HUES6 (cell line): ENCODE results near the gene FREM1.

Experiments
- H3K27ac ChIP-seq: 2 replicates; pipeline ENCODE4 v1.7.0; 2013; ENCODE audit warnings: low read depth, mild to moderate bottlenecking, low read length, inconsistent platforms
- H3K27me3 ChIP-seq: 2 replicates; pipeline ENCODE4 v1.6.1; 2013; ENCODE audit warnings: low read length; ENCODE audit not compliant: control insufficient read depth, insufficient read depth
- H3K36me3 ChIP-seq: 2 replicates; pipeline ENCODE4 v1.6.1; 2013; ENCODE audit warnings: low read length; ENCODE audit not compliant: control insufficient read depth, insufficient read depth
- H3K4me1 ChIP-seq: 2 replicates; pipeline ENCODE4 v1.6.1; 2013; ENCODE audit warnings: low read length; ENCODE audit not compliant: control insufficient read depth, insufficient read depth
- H3K4me3 ChIP-seq: 2 replicates; pipeline ENCODE4 v1.5.1; 2013; ENCODE audit warnings: low read depth, low read length
- H3K9ac ChIP-seq: one replicate; pipeline ENCODE4 v1.6.1; 2013; ENCODE audit warnings: mild to moderate bottlenecking, low read length
- H3K9me3 ChIP-seq: 2 replicates; pipeline ENCODE4 v1.6.1; 2013; ENCODE audit warnings: low read depth, low read length; ENCODE audit not compliant: control insufficient read depth, insufficient read depth

The FREM1 gene

DNA sequence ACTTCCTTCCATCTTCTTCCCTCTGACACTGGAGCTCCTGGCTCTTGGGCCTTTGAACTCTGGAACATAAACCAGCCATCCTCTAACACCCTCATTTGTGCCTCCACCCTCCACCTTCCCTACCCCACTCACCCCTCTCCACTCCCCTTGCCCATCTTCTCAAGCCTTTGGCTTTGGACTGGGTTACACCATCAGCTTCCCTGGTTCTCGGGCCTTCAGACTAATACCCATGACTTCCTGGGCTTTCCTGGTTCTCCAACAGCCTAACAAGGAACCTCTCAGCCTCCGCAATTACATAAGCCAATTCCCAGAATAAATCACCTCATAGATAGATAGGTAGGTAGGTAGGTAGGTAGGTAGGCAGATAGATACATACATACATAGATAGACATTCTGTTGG lies 67.1 kb downstream of the FREM1 start:
- no peak overlapping the region for H3K9ac ChIP-seq
- no peaks in the 10 kb centered on the region; the same call in 1 of the 2 replicates for H3K36me3 ChIP-seq

DNA sequence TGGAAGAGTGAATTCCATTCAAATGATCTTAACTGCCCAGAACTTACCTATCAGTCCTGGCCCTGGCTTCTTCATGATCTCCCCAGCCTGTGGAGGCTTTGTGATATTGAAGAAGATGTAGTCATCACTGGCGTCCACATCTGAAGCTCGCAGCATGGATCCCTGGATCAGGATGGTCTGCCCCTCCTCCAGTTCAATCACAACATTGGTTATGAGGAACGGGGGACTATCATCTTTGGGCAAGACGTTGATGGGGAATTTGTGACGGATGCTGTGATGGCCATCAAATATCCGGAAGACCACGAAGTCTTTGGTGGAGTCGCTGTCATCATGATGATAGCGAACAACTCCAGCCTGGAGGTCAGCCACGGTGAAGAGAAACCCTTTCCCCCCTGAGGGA lies 68.0 kb downstream of the FREM1 start:
- no peaks in the 10 kb centered on the region for H3K4me1 ChIP-seq
- no peak overlapping the region for H3K9ac ChIP-seq
- H3K36me3 ChIP-seq, result no peaks in the 10 kb centered on the region; the same call in 1 of the 2 replicates
- no peak overlapping the region for H3K4me3 ChIP-seq
- H3K27ac ChIP-seq, result no peak overlapping the region
- no peaks in the 10 kb centered on the region for H3K9me3 ChIP-seq
- H3K27me3 ChIP-seq, result no peaks in the 10 kb centered on the region

More for the DNA sequence above, 67.1 kb downstream of the FREM1 start:
- H3K9me3 ChIP-seq, result no peaks in the 10 kb centered on the region
- no peak overlapping the region for H3K27ac ChIP-seq
- H3K4me1 ChIP-seq, result no peaks in the 10 kb centered on the region
- no peaks in the 10 kb centered on the region for H3K27me3 ChIP-seq
- no peak overlapping the region for H3K4me3 ChIP-seq

DNA sequence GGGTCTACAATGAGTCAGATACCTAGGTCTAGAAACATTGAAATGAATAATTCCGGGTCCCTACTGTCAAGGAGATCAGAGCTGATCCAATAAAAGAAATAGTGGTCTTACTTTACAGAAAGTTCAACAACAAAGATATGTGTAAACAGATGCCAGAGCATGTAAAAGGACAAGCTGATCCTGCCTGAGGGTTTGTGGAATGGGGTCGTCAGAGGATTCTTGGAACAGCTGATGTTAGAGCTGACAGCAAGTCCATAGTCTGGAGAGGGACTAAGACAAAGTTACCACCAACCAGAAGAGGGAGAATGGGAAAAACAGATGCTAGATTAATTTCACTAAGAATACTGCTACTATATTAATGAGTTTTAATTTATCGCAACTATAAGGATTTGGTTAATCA lies 71.5 kb downstream of the FREM1 start:
- Histone ChIP-seq H3K9me3 (no peaks in the 10 kb centered on the region), H3K36me3 (no peaks in the 10 kb centered on the region; the same call in 1 of the 2 replicates), H3K9ac (no peak overlapping the region), H3K27ac (no peak overlapping the region), H3K4me3 (no peak overlapping the region), H3K27me3 (no peaks in the 10 kb centered on the region), H3K4me1 (no peaks in the 10 kb centered on the region)

DNA sequence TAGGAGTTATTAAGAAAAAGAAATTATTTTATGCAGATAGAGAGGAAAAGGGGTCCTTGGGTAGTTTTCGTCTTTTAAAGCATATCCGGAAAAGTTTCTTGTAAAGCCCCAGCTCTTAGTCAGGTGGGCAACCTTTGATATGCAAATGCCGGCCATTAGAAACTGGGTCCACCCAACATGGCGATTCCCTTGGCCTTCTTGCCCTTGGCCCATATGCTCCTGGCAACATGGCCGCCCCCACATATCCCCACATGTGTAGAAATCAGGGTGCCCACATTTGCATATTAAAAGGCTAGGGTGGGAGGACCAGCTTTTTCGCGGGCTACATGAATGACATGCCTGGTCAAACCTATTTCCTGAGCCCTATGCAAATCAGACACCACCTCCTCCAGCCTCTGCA lies 73.3 kb downstream of the FREM1 start:
- Histone ChIP-seq H3K27me3 (no peaks in the 10 kb centered on the region), H3K9ac (no peak overlapping the region)

DNA sequence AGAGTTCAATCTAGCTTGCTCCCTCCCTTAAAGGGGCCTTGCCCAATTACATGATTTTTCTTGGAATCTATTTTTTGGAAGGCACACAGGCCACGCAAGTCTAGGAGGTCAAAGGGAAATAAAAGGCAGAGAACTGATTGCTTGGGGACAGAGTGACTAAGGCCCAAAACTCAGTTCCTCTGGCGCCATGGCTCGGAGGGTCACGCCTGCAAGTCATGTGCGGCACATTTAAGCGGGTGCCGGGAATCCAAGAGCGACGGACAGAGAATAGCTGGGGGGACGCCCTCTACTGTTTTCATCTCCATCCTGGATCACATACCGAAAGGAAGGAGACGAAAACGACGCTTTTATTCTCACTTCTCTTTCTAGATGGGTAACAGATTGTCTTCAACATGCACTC lies 78.6 kb downstream of the FREM1 start:
- Histone ChIP-seq H3K27ac (no peak overlapping the region), H3K36me3 (no peaks in the 10 kb centered on the region), H3K27me3 (no peaks in the 10 kb centered on the region), H3K4me3 (no peak overlapping the region), H3K9ac (no peak overlapping the region), H3K9me3 (peaks cover 5% of the 10 kb centered on the region; the same call in 1 of the 2 replicates), H3K4me1 (no peaks in the 10 kb centered on the region)

More for the DNA sequence above, 73.3 kb downstream of the FREM1 start:
- Histone ChIP-seq H3K4me3 (no peak overlapping the region), H3K36me3 (no peaks in the 10 kb centered on the region; the same call in 1 of the 2 replicates), H3K9me3 (peaks cover under 1% of the 10 kb centered on the region; the same call in 1 of the 2 replicates), H3K4me1 (no peaks in the 10 kb centered on the region), H3K27ac (no peak overlapping the region)

DNA sequence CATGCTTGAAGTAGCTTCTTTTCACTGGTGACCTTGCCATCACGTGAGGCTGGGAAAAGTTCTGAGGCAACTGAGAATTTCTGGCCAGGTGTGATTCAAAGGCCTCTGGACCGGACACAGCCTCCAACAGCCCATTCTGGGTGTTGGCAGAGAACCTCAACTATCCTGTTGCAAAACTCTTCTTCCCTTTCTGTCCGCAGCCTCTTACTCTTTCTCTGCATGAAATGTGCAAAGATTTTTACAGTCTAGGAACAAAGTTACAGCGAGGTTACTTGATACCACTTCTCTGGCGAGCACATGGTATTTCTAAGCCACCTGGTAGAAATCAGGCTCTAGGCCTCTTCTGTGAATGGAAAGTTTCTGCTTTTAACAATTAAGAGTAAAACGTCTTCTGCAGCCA lies 79.2 kb downstream of the FREM1 start:
- Histone ChIP-seq H3K9me3 (peaks cover 5% of the 10 kb centered on the region; the same call in 1 of the 2 replicates), H3K4me3 (no peak overlapping the region), H3K27ac (no peak overlapping the region), H3K27me3 (no peaks in the 10 kb centered on the region), H3K4me1 (no peaks in the 10 kb centered on the region), H3K36me3 (no peaks in the 10 kb centered on the region), H3K9ac (no peak overlapping the region)

DNA sequence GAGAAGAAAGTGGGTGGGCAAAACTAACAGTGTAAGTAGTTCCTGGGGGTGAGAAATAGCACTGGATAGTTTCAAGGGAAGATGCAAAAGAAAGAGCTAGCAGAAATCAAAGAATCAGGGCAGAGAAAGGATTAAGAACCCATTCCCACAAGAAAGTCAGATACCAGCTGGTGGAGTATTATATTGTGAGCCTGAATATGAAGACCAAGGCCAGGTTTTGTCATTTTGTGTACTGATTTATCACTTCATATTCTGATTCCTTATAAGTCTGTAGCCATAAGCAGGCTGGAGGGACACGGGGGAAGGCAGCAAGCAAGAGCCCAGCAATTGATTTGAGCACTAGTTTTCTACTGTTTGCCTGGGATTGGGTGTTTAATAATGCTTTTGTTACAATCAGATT lies 80.2 kb downstream of the FREM1 start:
- Histone ChIP-seq H3K27me3 (no peaks in the 10 kb centered on the region), H3K9ac (no peak overlapping the region), H3K9me3 (peaks cover 5% of the 10 kb centered on the region; the same call in 1 of the 2 replicates), H3K4me1 (no peaks in the 10 kb centered on the region), H3K4me3 (no peak overlapping the region), H3K36me3 (no peaks in the 10 kb centered on the region), H3K27ac (no peak overlapping the region)

DNA sequence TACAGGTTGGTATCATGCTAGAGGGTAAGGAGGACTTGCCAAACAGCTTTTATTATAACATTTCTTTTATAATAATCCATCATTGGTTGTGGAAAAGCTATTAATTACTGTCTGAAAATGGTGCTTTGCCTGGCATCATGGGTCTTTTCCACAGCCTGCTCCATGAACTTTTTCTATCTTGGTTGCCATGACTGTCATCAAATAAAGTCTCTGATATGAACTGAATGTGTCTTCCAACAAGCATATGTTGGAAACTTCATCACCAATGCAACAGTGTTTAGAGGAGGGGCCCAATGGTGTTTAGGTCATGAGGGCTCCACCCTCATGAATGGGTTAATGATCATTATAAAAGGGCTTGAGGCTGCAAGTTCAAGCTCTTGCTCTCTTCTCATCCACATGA lies 81.0 kb downstream of the FREM1 start:
- Histone ChIP-seq H3K4me1 (no peaks in the 10 kb centered on the region), H3K4me3 (no peak overlapping the region), H3K27me3 (no peaks in the 10 kb centered on the region), H3K9me3 (peaks cover 5% of the 10 kb centered on the region; the same call in 1 of the 2 replicates), H3K27ac (no peak overlapping the region), H3K9ac (no peak overlapping the region), H3K36me3 (no peaks in the 10 kb centered on the region)

DNA sequence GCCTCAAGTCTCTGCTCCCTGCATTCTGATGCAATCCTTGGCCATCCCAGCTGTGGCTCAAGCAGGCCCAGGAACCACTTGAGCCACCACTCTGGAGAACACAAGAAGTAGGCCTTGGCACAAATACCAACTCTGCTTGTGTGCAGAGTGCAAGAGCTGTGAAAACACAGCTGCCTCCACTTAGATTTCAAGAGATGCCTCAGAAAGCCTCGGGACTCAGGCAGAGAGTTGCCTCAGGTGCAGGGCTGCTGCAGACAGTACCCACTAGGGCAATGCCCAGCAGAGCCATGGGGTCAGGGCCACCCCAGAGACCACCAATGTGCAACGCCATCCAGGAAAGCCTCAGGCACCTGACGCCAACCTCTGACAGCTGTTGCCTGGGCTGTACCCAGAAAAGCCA lies 82.4 kb downstream of the FREM1 start:
- peaks cover 5% of the 10 kb centered on the region; the same call in 1 of the 2 replicates for H3K9me3 ChIP-seq
- no peaks in the 10 kb centered on the region for H3K36me3 ChIP-seq
- no peaks in the 10 kb centered on the region for H3K27me3 ChIP-seq
- no peak overlapping the region for H3K4me3 ChIP-seq
- no peak overlapping the region for H3K27ac ChIP-seq
- H3K9ac ChIP-seq, result no peak overlapping the region
- H3K4me1 ChIP-seq, result no peaks in the 10 kb centered on the region

DNA sequence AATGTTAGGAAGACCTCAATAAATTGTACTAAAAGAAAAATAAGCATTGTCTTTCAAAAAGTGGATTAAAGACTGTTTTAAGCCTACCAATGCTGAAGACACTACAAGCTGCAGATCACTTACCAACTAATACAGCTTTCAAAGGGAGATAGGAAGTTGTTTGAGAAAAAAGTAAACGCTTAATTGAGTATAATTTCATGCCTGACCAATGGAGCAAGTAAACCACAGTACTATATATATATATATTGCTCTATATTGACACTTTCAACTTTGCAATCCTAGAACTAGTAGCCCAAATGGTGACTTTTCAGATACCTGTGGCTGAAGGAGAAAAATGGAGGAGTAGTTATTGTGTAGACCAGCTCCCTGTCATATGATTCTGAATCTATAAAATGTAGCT lies 85.7 kb downstream of the FREM1 start:
- Histone ChIP-seq H3K27me3 (no peaks in the 10 kb centered on the region), H3K9ac (no peak overlapping the region), H3K4me3 (no peak overlapping the region), H3K27ac (no peak overlapping the region), H3K4me1 (no peaks in the 10 kb centered on the region), H3K36me3 (no peaks in the 10 kb centered on the region), H3K9me3 (no peaks in the 10 kb centered on the region)

DNA sequence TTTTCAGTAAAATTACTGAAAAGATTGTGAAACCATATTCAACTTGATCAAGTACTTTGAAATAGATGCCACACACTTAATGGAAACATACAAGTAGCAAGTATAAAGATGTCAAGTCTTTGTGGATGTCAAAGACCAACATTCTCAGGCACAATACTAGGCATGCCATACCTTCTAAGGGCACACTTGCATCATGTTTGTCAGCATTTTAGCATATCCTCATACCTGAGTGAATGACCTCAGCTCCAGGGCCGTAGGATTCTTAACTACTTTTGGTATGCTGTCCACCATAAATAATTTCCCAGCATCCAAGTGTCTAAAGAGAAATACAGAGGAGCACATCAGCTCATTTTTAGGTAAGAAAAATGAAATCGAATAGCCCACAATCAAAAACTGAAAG lies 86.4 kb downstream of the FREM1 start:
- Histone ChIP-seq H3K27ac (no peak overlapping the region), H3K9ac (no peak overlapping the region), H3K27me3 (no peaks in the 10 kb centered on the region), H3K9me3 (no peaks in the 10 kb centered on the region), H3K36me3 (no peaks in the 10 kb centered on the region), H3K4me1 (no peaks in the 10 kb centered on the region), H3K4me3 (no peak overlapping the region)

DNA sequence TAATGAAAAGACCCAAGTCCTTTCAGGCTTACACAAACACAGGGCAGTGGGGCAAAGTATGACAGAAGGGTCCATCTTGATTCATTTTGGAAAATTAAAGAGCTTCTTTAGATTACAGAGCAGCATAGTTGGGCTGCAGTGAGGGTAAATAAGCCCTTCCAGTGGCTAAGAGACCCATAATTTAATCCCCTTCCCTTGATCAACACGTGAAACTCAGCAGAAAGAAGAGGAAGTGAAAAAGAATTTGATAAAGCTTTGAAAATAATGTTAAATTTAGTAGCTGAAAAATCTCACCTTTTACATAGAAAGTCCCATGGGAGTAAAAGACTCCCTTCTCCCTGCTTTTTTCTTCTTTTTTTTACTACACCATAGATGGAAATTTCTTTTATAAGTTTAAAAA lies 87.6 kb downstream of the FREM1 start:
- Histone ChIP-seq H3K36me3 (no peaks in the 10 kb centered on the region), H3K4me3 (no peak overlapping the region), H3K9me3 (no peaks in the 10 kb centered on the region), H3K27ac (no peak overlapping the region), H3K27me3 (no peaks in the 10 kb centered on the region), H3K9ac (no peak overlapping the region), H3K4me1 (no peaks in the 10 kb centered on the region)
